Activated CD4-positive, alpha-beta T cell treated with anti-CD3 and anti-CD28 coated beads, Interleukin-2, amount 10 ng/mL, durations not matched to agents 24 days and 14 days (primary cell): ENCODE measurements around the gene TBC1D4. TPM values are rescaled to one million over a fixed set of nuclear protein-coding genes. Genes with fewer than 3 reads are reported as not detected.
"Not testable (repeated sequence)": the region's sequence is repeated elsewhere in the genome, so short reads cannot be mapped to it uniquely, and the experiment has no call there.

ENCODE experiments used
- DNase-seq: peaks from one replicate; pipeline ENCODE4 v3.0.0; 2022
- H3K27ac Mint-ChIP-seq: one replicate; pipeline ENCODE4 v1.8.0; 2022; ENCODE audit warnings: mild to moderate bottlenecking, mixed read lengths
- H3K27me3 Mint-ChIP-seq: one replicate; pipeline ENCODE4 v1.8.0; 2022; ENCODE audit warnings: mixed read lengths
- H3K36me3 Mint-ChIP-seq: one replicate; pipeline ENCODE4 v1.8.0; 2022; ENCODE audit warnings: low read depth, mild to moderate bottlenecking, mixed read lengths
- H3K4me1 Mint-ChIP-seq: one replicate; pipeline ENCODE4 v1.8.0; 2021; ENCODE audit warnings: mixed read lengths
- H3K4me3 Mint-ChIP-seq: one replicate; pipeline ENCODE4 v1.8.0; 2022; ENCODE audit warnings: mild to moderate bottlenecking, moderate library complexity, mixed read lengths
- H3K9me3 Mint-ChIP-seq: one replicate; pipeline ENCODE4 v1.8.0; 2021; ENCODE audit warnings: mixed read lengths
- intact Hi-C: fragments of 100-400 bp; cut with micrococcal nuclease; formaldehyde crosslinking; loops from one replicate; pipeline ENCODE4 v1.15.1; 2023
- total RNA-seq: library from RNA; stranded (reverse); gene quantifications from 2 replicates; pipeline ENCODE4 v1.2.3, GENCODE V29; 2022

The TBC1D4 gene
- total RNA-seq, 1 donor from 2014 or later = 77.0 TPM

DNA sequence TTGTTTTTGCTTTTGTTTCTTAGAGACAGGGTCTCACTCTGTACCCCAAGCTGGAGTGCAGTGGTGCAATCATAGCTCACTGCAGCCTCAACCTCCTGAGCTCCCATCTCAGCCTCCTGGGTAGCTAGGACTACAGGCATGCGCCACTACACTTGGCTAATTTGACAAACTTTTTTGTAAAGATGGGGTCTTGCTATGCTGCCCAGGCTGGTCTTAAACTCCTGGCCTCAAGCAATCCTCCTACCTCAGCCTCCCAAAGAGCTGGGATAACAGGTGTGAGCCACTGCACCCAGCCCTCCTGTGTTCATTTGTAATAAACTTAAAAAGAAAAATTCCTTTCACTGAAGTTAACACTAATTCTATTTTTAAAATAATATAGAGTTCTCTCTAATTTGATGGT is 175.0 kb downstream of the TBC1D4 start:
- H3K4me3 Mint-ChIP-seq, H3K27ac Mint-ChIP-seq, DNase-seq, H3K27me3 Mint-ChIP-seq, H3K9me3 Mint-ChIP-seq, intact Hi-C loops: not testable (repeated sequence)
- Mint-ChIP-seq H3K36me3 (peaks cover 64% of the 10 kb centered on the region), H3K4me1 (peaks cover 36% of the 10 kb centered on the region)

DNA sequence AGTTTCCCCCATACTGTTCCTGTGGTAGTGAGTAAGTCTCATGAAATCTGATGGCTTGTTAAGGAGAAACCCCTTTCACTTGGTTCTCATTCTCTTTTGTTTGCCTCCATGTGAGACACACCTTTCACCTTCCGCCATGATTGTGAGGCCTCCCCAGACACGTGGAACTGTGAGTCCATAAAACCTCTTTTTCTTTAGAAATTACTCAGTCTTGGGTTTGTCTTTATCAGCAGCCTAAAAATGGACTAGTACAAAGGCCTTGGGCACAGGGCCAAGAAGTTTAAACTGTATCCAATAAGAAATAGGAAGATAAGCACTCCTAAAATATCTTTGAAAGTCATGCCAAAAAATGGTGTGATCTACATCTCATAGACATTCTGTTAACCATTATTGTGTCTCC is 176.9 kb downstream of the TBC1D4 start:
- DNase-seq = no peak
- Mint-ChIP-seq H3K27ac (no peak overlapping the region), H3K9me3 (no peaks in the 10 kb centered on the region), H3K36me3 (peaks cover 57% of the 10 kb centered on the region), H3K4me3 (no peak overlapping the region), H3K4me1 (peaks cover 31% of the 10 kb centered on the region), H3K27me3 (no peaks in the 10 kb centered on the region)
- intact Hi-C loops = no loop called here

DNA sequence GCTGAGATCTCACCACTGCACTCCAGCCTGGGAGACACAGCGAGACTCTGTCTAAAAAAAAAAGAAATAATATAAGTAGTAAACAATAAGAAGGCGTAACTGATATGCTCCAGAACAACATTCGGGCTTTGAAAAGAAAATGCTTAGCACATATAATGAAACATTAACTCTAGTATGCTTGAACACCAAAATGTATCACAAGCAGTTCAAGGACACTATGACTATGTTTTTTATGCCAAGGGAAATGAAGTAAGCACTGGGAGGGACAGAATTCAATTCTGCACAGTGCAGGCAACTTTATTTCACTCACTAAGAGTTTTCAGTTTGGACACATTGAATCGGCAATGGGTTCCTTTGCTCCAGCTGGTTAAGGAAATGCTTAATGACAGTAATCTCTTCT is 178.7 kb downstream of the TBC1D4 start:
- Mint-ChIP-seq H3K36me3 (peaks cover 58% of the 10 kb centered on the region), H3K27ac (no peak overlapping the region), H3K9me3 (no peaks in the 10 kb centered on the region), H3K4me3 (no peak overlapping the region), H3K27me3 (no peaks in the 10 kb centered on the region), H3K4me1 (peaks cover 29% of the 10 kb centered on the region)
- intact Hi-C loops = no loop called here
- no peak for DNase-seq

DNA sequence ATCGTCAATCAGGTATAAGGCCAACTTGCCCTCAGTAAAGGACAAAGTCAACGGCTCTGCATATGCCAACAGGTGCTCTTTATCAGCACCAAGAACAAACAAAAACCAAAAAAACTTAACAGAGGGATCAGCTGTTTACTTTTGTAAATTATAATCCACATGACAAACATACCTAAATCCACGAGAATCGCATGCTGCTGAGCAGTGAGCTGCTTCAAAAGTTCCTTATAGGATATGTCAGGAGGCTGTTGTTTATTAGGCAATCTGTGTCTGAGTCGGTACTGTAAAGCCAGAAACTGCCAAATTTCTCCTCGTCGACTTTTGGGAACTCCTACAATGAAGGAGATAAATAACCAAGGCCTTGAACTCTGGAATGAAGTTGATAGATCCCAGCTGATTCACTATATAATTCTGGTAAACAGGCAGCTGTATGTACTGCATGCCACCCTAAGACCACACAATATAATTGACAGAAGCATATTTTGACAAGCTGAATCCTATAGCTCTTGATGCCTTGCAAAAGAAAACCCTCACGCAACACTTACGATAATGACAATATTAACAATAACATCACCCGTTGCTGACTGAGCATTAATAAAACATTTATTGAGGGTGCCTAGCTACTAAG is 179.8 kb downstream of the TBC1D4 start:
- peaks cover 58% of the 10 kb centered on the region for H3K36me3 Mint-ChIP-seq
- no peak overlapping the region for H3K27ac Mint-ChIP-seq
- intact Hi-C loops = no loop called here
- peaks cover 21% of the 10 kb centered on the region for H3K4me1 Mint-ChIP-seq
- no peak for DNase-seq
- no peaks in the 10 kb centered on the region for H3K9me3 Mint-ChIP-seq
- H3K4me3 Mint-ChIP-seq = no peak overlapping the region
- no peaks in the 10 kb centered on the region for H3K27me3 Mint-ChIP-seq

DNA sequence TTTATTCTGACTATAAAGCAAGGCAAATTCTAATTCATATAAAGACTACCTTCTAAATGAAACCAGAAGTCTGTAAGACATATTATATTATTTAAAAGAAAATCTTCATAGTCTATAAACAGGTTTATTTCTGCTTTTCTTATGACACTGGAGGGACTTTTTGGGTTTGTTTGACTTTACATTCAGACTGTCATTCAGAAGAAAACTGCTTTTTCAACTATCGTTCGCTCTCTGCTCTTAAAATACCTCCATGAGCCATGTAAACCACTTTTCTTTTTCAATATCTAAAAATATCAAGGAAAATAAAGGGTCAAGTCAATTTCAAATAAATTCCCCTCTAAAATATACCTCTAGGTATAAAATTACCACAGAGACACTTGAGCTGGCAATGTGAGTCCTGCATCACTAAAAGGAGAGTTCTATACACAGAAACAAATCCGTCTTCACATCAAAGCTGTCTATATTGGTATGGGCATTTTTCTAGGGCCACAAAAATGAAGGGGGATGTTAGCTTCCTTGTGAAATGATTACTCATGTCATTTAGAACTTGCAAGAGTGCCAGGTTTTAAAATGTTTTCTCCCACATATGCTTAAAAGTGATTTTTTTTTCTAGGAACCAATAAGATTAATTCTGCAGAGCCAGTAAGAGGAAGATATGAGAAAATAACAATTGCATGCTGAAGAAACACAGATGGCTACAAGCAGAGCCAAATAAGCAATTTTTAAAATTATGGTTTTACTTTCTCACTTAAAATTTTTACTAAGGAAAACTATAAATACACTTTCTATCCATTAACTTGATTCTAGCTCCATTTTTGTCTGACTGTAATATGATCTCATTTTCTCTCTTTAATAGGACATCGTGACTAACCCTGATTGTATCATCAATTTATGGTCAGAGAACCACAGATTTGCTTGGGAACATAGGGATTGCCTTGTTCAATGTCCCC is 181.8 kb downstream of the TBC1D4 start:
- H3K9me3 Mint-ChIP-seq = no peaks in the 10 kb centered on the region

DNA sequence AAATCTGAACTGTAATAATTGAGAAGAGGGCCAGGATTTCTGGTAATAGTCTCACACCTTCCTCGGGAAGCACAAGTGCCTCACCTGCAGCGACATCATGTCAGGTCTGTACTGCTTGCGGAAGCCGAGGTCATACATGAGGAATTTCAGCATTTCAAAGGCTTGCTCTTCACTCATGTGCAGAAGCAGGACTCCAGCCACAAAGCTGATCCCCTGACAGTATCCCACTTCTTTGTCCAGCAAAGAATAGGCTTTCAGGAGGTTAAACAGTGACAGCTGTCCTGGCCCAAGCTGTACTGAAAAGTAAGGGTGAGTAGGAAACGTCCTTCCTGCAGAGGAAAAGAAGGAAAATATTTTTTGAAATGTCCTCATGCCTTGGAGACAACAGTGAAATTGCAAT is 182.7 kb downstream of the TBC1D4 start:
- H3K4me3 Mint-ChIP-seq = peak overlapping the region; percentile 18
- no peaks in the 10 kb centered on the region for H3K9me3 Mint-ChIP-seq
- peaks cover 59% of the 10 kb centered on the region for H3K36me3 Mint-ChIP-seq
- peaks cover 22% of the 10 kb centered on the region for H3K4me1 Mint-ChIP-seq
- intact Hi-C loops = loop anchor here (5.0 kb wide), 1 partner anchor 38 kb away; no protein-coding TSS in a partner anchor
- no peak overlapping the region for H3K27ac Mint-ChIP-seq
- no peaks in the 10 kb centered on the region for H3K27me3 Mint-ChIP-seq
- no peak for DNase-seq

More for the DNA sequence above, 181.8 kb downstream of the TBC1D4 start:
- Mint-ChIP-seq H3K27me3 (no peaks in the 10 kb centered on the region), H3K4me1 (peaks cover 20% of the 10 kb centered on the region), H3K4me3 (peak overlapping the region; percentile 43), H3K27ac (peak overlapping the region; percentile 72), H3K36me3 (peaks cover 60% of the 10 kb centered on the region)
- intact Hi-C loops = loop anchor here (1.0 to 5.0 kb wide), 3 partner anchors 18 to 37 kb away; no protein-coding TSS in a partner anchor
- DNase-seq = no peak

DNA sequence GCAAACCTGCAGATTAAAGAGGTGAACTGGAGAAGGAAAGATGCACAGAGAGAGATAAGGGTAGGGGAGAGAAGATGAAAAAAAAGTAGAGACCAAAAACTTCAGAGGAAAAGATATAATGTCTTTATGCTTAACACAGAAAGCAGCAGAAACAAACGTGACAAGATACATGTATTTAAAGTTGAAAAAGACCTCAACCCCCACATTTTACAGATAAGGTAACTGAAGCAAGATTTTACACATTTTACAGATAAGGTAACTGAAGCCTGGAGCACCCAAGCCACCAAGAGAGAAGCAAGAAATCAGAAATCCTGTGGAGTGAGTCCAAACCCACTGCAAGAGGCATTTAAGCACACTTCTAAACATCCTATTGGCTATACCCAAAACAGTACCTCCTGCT is 185.3 kb downstream of the TBC1D4 start:
- no peak overlapping the region for H3K4me3 Mint-ChIP-seq
- peak overlapping the region; percentile 3 for H3K27ac Mint-ChIP-seq
- peaks cover 24% of the 10 kb centered on the region for H3K4me1 Mint-ChIP-seq
- H3K36me3 Mint-ChIP-seq = peaks cover 58% of the 10 kb centered on the region
- no peaks in the 10 kb centered on the region for H3K27me3 Mint-ChIP-seq
- no peak for DNase-seq
- no peaks in the 10 kb centered on the region for H3K9me3 Mint-ChIP-seq
- intact Hi-C loops = loop anchor here (5.0 kb wide), 1 partner anchor 41 kb away; no protein-coding TSS in a partner anchor

DNA sequence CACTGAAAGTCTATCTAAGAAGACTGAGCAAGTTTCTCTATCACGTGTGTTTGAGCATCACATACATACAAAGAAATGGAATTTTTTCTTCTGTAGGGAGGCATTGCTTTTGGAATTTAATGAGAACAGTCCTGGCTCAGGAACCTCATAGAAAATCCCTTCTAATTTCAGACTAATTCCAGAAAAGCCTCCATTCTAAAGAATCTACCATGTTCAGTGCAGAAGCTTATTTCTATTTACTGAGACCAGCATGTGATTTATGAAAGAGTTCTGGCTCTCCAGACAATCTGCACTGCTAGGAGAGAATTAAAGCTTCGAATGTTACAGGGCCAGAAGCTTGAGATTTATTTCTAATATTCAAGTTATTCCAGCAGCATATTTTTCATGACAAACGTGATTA is 186.8 kb downstream of the TBC1D4 start:
- intact Hi-C loops = loop anchor here (5.0 kb wide), 1 partner anchor 42 kb away; no protein-coding TSS in a partner anchor
- Mint-ChIP-seq H3K9me3 (no peaks in the 10 kb centered on the region), H3K4me1 (peaks cover 20% of the 10 kb centered on the region), H3K27me3 (no peaks in the 10 kb centered on the region), H3K4me3 (no peak overlapping the region), H3K27ac (no peak overlapping the region), H3K36me3 (peaks cover 59% of the 10 kb centered on the region)
- DNase-seq = no peak

DNA sequence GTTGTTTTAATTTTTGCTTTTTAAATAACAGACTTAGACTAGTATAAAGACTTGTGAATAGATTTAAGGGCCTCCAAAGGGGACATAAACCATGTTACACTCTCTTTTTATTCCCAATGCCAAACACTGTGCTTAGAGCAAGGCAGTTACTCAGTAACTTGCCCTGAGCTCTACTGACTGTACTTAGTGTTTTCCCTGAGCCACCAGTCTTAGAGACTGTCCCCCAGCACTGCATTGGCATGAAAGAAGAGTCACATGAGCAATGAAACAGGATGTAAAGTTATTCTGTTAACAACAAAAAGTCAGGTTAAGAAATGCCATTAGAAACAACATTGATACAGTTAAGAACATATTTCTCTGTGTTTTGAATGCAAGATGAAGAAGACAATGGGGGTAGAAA is 187.9 kb downstream of the TBC1D4 start:
- Mint-ChIP-seq H3K27me3 (no peaks in the 10 kb centered on the region), H3K4me3 (no peak overlapping the region), H3K36me3 (peaks cover 58% of the 10 kb centered on the region), H3K4me1 (peaks cover 14% of the 10 kb centered on the region), H3K27ac (no peak overlapping the region), H3K9me3 (no peaks in the 10 kb centered on the region)
- no peak for DNase-seq
- intact Hi-C loops = no loop called here

DNA sequence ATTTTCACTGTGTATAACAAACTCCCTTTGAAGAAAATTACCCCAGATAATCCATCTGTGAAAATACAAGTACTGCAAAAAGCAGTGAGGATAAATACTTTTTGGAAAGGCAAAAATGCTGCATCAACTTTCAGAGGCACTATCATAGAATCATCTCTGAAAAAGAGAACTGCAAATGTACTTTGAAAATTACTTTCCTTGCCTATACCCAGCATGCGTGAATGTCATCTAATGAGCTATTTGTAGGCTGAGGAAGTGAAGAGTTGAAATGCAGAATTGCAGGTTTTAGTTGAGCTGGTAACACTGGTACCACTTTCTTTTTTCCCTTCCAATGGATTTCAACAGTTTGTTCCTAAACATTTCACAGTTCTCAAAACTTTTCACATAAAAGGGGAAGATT is 196.7 kb downstream of the TBC1D4 start:
- no peaks in the 10 kb centered on the region for H3K27me3 Mint-ChIP-seq
- DNase-seq = no peak
- H3K4me1 Mint-ChIP-seq = no peaks in the 10 kb centered on the region
- peaks cover 53% of the 10 kb centered on the region for H3K36me3 Mint-ChIP-seq
- H3K4me3 Mint-ChIP-seq = no peak overlapping the region
- intact Hi-C loops = no loop called here
- H3K27ac Mint-ChIP-seq = no peak overlapping the region
- peaks cover 3% of the 10 kb centered on the region for H3K9me3 Mint-ChIP-seq

DNA sequence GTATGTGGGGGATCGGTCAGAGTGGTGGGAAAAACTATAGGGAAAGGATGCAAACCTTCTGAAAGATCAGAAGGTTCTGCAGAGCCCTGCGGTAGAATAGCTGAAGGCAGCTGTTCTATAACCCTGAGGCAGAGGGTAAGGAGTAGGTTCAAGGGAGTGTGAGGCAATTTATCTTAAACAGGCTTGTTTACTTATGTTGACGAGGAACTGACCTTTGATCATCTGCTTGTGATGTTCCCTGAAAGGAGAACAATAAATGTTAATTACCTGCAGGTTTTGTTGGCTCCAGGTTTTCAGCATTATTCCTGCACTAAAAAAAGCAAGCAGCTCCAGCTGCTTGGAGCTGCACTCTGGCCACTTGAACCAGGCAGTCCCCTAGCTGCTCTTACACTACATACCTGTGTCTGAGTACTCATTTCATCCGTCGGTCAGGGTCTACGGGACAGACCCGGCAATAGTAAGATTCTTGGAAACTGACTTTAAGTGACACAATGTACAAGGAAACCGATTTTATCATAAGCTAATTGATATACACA is 202.1 kb downstream of the TBC1D4 start:
- H3K4me1 Mint-ChIP-seq = no peaks in the 10 kb centered on the region
- H3K4me3 Mint-ChIP-seq = no peak overlapping the region
- peaks cover 22% of the 10 kb centered on the region for H3K36me3 Mint-ChIP-seq
- peaks cover 2% of the 10 kb centered on the region for H3K27me3 Mint-ChIP-seq
- H3K9me3 Mint-ChIP-seq = peaks cover 12% of the 10 kb centered on the region
- no peak for DNase-seq
- intact Hi-C loops = no loop called here
- H3K27ac Mint-ChIP-seq = no peak overlapping the region

DNA sequence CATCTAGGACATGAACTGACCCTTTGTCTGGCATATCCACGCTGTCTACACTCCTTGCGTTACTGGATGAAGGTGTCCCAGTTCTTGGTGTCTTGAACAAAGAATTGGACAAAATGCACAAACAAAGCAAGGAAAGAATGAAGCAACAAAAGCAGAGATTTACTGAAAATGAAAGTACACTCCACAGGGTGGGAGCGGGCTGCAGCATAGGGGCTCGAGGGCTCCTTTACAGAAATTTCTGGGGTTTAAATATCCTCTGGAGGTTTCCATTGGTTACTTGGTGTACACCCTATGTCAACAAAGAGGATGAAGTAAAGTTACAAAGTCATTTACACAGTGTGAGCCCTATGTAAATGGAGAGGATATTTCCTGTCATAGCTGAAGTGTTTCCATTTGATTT is 208.3 kb downstream of the TBC1D4 start:
- H3K27me3 Mint-ChIP-seq, H3K36me3 Mint-ChIP-seq, intact Hi-C loops, DNase-seq, H3K4me1 Mint-ChIP-seq, H3K27ac Mint-ChIP-seq, H3K4me3 Mint-ChIP-seq: not testable (repeated sequence)
- H3K9me3 Mint-ChIP-seq = peaks cover 12% of the 10 kb centered on the region

DNA sequence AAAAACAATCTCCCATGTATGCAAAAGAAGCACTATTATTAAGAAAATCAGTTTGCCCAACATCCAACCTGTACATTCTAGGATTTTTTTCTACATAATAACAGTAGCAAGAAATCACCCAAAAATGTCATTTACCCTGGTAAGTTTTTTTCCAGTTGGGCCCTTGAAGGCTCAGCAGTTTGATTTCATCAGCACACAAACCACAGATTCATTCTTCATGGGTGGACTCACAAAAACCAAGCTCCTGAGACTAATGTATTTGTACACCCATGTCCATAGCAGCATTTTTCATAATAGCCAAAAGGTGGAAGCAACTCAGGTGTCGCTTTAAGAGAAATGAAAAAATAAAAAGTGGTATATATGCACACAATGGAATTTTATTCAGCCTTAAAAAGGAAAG is 210.1 kb downstream of the TBC1D4 start:
- intact Hi-C loops = no loop called here

DNA sequence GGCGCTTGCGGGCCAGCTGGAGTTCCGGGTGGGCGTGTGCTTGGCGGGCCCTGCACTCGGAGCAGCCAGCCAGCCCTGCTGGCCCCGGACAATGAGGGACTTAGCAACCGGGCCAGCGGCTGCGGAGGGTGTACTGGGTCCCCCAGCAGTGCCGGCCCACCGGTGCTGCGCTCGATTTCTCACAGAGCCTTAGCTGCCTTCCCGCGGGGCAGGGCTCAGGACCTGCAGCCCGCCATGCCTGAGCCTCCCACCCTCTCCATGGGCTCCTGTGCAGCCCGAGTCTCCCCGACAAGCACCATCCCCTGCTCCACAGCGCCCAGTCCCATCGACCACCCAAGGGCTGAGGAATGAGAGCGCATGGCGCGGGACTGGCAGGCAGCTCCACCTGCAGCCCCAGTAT is 213.5 kb downstream of the TBC1D4 start:
- H3K27me3 Mint-ChIP-seq, intact Hi-C loops, H3K9me3 Mint-ChIP-seq, H3K4me3 Mint-ChIP-seq, H3K4me1 Mint-ChIP-seq, H3K27ac Mint-ChIP-seq, H3K36me3 Mint-ChIP-seq, DNase-seq: not testable (repeated sequence)

More for the DNA sequence above, 210.1 kb downstream of the TBC1D4 start:
- DNase-seq = no peak
- Mint-ChIP-seq H3K36me3 (no peaks in the 10 kb centered on the region), H3K27me3 (no peaks in the 10 kb centered on the region), H3K27ac (no peak overlapping the region), H3K4me3 (no peak overlapping the region), H3K4me1 (no peaks in the 10 kb centered on the region), H3K9me3 (peaks cover 5% of the 10 kb centered on the region)
